ENCODE measurements around the gene NKX6-2.

- TF ChIP-seq CTCF (IDR thresholded peaks at IDR 0.05; ENCODE audit: poor library complexity, severe bottlenecking) = no peak
- TF ChIP-seq POLR2AphosphoS5 (IDR thresholded peaks at IDR 0.05) = no peak
These were observed 46.7 kb downstream of the NKX6-2 start for GRCh38 chr10:132739225-132739613.
